Activated CD4-positive, alpha-beta memory T cell treated with anti-CD3 and anti-CD28 coated beads for 36 hours (primary cell): ENCODE results near the gene CEP44. TPM values are rescaled to one million over a fixed set of nuclear protein-coding genes. Genes with fewer than 3 reads are reported as not detected.
"Not testable (repeated sequence)": the region's sequence is repeated elsewhere in the genome, so short reads cannot be mapped to it uniquely, and the experiment has no call there.

Experiments used
- CTCF ChIA-PET: fragments of 350-600 bp; sonication (Branson Sonifier 250); formaldehyde crosslinking; loops from one replicate; lab custom pipeline; 2021; ENCODE audit warnings: antibody characterized with exemption, inconsistent platforms; lab: Charles Lee
- POLR2A ChIA-PET: fragments of 350-600 bp; sonication (Branson Sonifier 250); formaldehyde crosslinking; loops from one replicate; lab custom pipeline; 2021; ENCODE audit warnings: antibody characterized with exemption; lab: Charles Lee
- DNase-seq: peaks from one replicate; pipeline ENCODE4 v3.0.0-alpha.2; 2020
- H3K27ac Mint-ChIP-seq: one replicate; pipeline ENCODE4 v1.8.0; 2021; ENCODE audit warnings: mixed read lengths
- H3K27me3 Mint-ChIP-seq: one replicate; pipeline ENCODE4 v1.8.0; 2021; ENCODE audit warnings: mixed read lengths
- H3K36me3 Mint-ChIP-seq: one replicate; pipeline ENCODE4 v1.8.0; 2021; ENCODE audit warnings: mixed read lengths
- H3K4me1 Mint-ChIP-seq: one replicate; pipeline ENCODE4 v1.8.0; 2021; ENCODE audit warnings: low read depth, mixed read lengths
- H3K4me3 Mint-ChIP-seq: one replicate; pipeline ENCODE4 v1.8.0; 2021; ENCODE audit warnings: mild to moderate bottlenecking, mixed read lengths
- H3K9me3 Mint-ChIP-seq: one replicate; pipeline ENCODE4 v1.8.0; 2021; ENCODE audit warnings: mixed read lengths
- intact Hi-C: fragments of 100-400 bp; cut with micrococcal nuclease; formaldehyde crosslinking; loops from one replicate; pipeline ENCODE4 v1.15.1; 2023
- total RNA-seq, 2 experiments: library from RNA; stranded (reverse); gene quantifications; one replicate each; pipeline ENCODE4 v1.2.3, GENCODE V29; 2021

CEP44 gene
- total RNA-seq, 2 experiments from 2014 or later = 29.3 to 30.1 TPM

DNA sequence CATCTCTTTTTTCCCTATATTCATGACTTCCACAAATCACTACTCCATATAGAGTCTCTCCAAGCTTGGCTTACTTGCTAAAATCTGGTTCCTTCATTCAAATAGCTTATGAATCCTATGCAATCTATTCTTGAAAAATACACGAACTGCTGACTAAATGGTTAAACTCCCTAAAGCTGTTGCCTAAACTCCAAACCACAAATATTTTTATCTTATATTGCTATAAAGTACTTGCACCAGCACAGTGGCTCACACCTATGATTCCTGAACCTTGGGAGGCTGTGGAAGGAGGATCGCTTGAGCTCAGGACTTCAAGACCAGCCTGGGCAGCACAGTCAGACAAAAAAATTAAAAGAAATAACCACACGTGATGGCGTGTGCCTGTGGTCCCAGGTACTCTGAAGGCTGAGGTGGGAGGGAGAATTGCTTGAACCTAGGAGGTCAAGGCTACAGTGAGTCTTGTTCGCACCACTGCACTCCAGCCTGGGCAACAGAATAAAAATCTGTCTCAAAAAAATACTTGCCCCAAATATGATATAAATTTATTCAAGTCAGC, 2.5 kb upstream of the CEP44 start:
- intact Hi-C loops = no loop called here
- Mint-ChIP-seq H3K36me3 (peaks cover 8% of the 10 kb centered on the region), H3K27ac (no peak overlapping the region), H3K4me1 (peaks cover 56% of the 10 kb centered on the region), H3K27me3 (no peaks in the 10 kb centered on the region), H3K4me3 (no peak overlapping the region), H3K9me3 (peaks cover 5% of the 10 kb centered on the region)
- ChIA-PET CTCF (no interaction called here), POLR2A (no interaction called here)
- no peak for DNase-seq

DNA sequence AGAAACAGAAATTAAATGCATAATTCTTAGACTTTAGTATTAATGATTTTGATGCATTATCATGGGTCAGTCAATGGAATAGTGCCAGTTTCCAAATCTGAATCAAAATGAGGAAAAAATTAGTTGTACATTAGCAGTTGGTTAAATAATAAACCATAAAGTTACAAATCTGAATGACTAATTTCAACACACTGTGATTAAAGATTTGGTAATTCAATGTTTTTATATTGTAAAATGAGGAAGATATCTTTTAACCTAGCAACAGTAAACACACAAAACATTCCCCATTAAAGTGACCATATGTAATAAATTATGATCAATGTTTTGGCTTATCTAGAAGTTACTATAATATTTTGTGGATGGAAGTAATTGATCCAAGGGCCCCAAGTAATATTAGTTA, 1.8 kb upstream of the CEP44 start:
- Mint-ChIP-seq H3K9me3 (peaks cover 5% of the 10 kb centered on the region), H3K4me1 (peaks cover 60% of the 10 kb centered on the region), H3K4me3 (peak overlapping the region; percentile 16), H3K36me3 (peaks cover 8% of the 10 kb centered on the region), H3K27ac (peak overlapping the region; percentile 99), H3K27me3 (no peaks in the 10 kb centered on the region)
- ChIA-PET POLR2A (no interaction called here), CTCF (interaction anchor here (0.9 kb wide), 1 partner anchor 58 kb away, joined by 3 read pairs; no protein-coding TSS in a partner anchor)
- DNase-seq = no peak
- intact Hi-C loops = loop anchor here (2.0 kb wide), 1 partner anchor 67 kb away; no protein-coding TSS in a partner anchor

DNA sequence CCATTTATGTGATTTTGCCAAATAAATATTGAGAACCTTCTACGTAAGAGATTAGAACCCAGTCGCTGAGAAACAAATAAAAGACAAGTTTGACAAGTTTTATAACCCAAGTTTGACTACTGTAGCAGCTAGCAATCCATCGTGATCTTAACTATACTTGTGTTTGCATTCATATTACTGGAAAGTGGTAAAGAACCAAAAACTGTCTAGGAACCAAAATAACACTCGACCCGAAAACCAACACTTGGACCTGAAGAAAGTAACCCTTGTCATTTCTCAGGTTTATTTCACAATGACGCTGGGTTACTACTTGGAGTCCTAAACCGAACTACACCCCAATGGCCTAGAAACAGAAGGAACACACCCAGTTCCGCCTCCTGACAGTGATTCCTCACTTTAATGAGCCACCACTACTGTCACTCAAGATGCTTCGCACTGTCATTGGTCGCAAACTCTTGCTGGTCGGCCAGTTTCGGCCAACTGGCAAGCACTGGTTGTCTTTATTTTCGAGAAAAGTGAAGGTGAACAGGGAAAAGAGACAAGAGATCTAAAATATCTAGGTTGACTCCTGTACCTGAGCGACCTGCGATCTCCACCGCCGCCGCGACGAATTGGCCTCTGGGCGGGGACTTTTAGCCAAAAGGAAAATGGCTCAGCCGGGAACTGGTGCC, 740 bp upstream of the CEP44 start:
- CTCF ChIA-PET = interaction anchor here (0.9 kb wide), 1 partner anchor 59 kb away, joined by 3 read pairs; no protein-coding TSS in a partner anchor
- Mint-ChIP-seq H3K9me3 (peaks cover 5% of the 10 kb centered on the region), H3K27ac (peak overlapping the region; percentile 99), H3K27me3 (no peaks in the 10 kb centered on the region), H3K4me1 (peaks cover 62% of the 10 kb centered on the region), H3K4me3 (peak overlapping the region; percentile 97), H3K36me3 (peaks cover 8% of the 10 kb centered on the region)
- peak; percentile 86 for DNase-seq
- intact Hi-C loops = loop anchor here (1.0 to 2.0 kb wide), 4 partner anchors 68 to 949 kb away; partner anchors contain the start of genes HMGB2 and SAP30
- POLR2A ChIA-PET = no interaction called here

- ChIA-PET POLR2A (no interaction called here), CTCF (interaction anchor here (0.6 to 1.0 kb wide), 2 partner anchors 21 to 25 kb away, joined by 3 read pairs; no protein-coding TSS in a partner anchor)
- H3K36me3 Mint-ChIP-seq = peaks cover 3% of the 10 kb centered on the region
- peaks cover 1% of the 10 kb centered on the region for H3K9me3 Mint-ChIP-seq
- peaks cover 52% of the 10 kb centered on the region for H3K4me1 Mint-ChIP-seq
- peak overlapping the region; percentile 97 for H3K4me3 Mint-ChIP-seq
- intact Hi-C loops = loop anchor here (2.0 kb wide), 1 partner anchor 1116 kb away; the partner anchor contains the start of gene GALNT7
- DNase-seq = no peak
- H3K27me3 Mint-ChIP-seq = no peaks in the 10 kb centered on the region
- H3K27ac Mint-ChIP-seq = peak overlapping the region; percentile 99
These were observed 776 bp downstream of the CEP44 start for GRCh38 chr4:174284487-174284886.

GRCh38 chr4:174286870-174287269, 3.2 kb downstream of the CEP44 start:
- peaks cover 36% of the 10 kb centered on the region for H3K4me1 Mint-ChIP-seq
- peaks cover 9% of the 10 kb centered on the region for H3K9me3 Mint-ChIP-seq
- no peaks in the 10 kb centered on the region for H3K27me3 Mint-ChIP-seq
- no peak overlapping the region for H3K4me3 Mint-ChIP-seq
- ChIA-PET CTCF (no interaction called here), POLR2A (no interaction called here)
- H3K27ac Mint-ChIP-seq = no peak overlapping the region
- peaks cover 8% of the 10 kb centered on the region for H3K36me3 Mint-ChIP-seq
- intact Hi-C loops = no loop called here
- no peak for DNase-seq

GRCh38 chr4:174292473-174292872, 8.8 kb downstream of the CEP44 start:
- ChIA-PET POLR2A (no interaction called here), CTCF (no interaction called here)
- Mint-ChIP-seq H3K9me3 (peaks cover 24% of the 10 kb centered on the region), H3K4me3 (no peak overlapping the region), H3K27me3 (no peaks in the 10 kb centered on the region), H3K27ac (no peak overlapping the region), H3K4me1 (peaks cover 4% of the 10 kb centered on the region), H3K36me3 (peaks cover 28% of the 10 kb centered on the region)
- intact Hi-C loops = no loop called here
- DNase-seq = no peak

GRCh38 chr4:174294641-174295040, 10.9 kb downstream of the CEP44 start:
- H3K4me1 Mint-ChIP-seq, H3K27me3 Mint-ChIP-seq, H3K27ac Mint-ChIP-seq, CTCF ChIA-PET, intact Hi-C loops, POLR2A ChIA-PET, DNase-seq, H3K4me3 Mint-ChIP-seq: not testable (repeated sequence)
- peaks cover 33% of the 10 kb centered on the region for H3K36me3 Mint-ChIP-seq
- H3K9me3 Mint-ChIP-seq = peaks cover 24% of the 10 kb centered on the region

GRCh38 chr4:174295142-174295541, 11.4 kb downstream of the CEP44 start:
- H3K27me3 Mint-ChIP-seq, H3K4me3 Mint-ChIP-seq, POLR2A ChIA-PET, CTCF ChIA-PET, H3K27ac Mint-ChIP-seq, H3K4me1 Mint-ChIP-seq, DNase-seq, intact Hi-C loops: not testable (repeated sequence)
- peaks cover 24% of the 10 kb centered on the region for H3K9me3 Mint-ChIP-seq
- H3K36me3 Mint-ChIP-seq = peaks cover 38% of the 10 kb centered on the region

DNA sequence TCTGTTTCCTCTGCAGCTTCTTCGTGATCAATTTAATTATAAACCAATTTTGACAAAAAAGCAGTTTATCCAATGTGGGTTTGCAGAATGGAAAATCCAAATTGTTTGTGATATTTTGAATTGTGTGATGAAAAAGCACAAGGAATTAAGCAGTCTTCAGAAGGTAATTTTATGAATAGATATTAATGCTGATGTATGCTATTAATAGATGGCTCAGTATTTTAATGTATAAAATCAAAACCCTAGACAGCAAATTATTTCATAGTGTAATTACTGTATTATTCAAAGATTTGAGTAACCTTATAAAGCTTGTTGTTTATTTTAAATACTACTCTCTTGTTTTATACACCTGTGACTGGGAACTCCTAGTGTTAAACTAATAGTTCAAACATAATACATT, 20.0 kb downstream of the CEP44 start:
- peaks cover 44% of the 10 kb centered on the region for H3K36me3 Mint-ChIP-seq
- POLR2A ChIA-PET = no interaction called here

GRCh38 chr4:174304664-174305063, 21.0 kb downstream of the CEP44 start:
- Mint-ChIP-seq H3K9me3 (no peaks in the 10 kb centered on the region), H3K27ac (no peak overlapping the region), H3K36me3 (peaks cover 44% of the 10 kb centered on the region), H3K27me3 (no peaks in the 10 kb centered on the region), H3K4me3 (no peak overlapping the region), H3K4me1 (no peaks in the 10 kb centered on the region)
- intact Hi-C loops = no loop called here
- ChIA-PET CTCF (no interaction called here), POLR2A (no interaction called here)
- no peak for DNase-seq

More for the DNA sequence above, 20.0 kb downstream of the CEP44 start:
- no peak for DNase-seq
- Mint-ChIP-seq H3K27ac (no peak overlapping the region), H3K27me3 (no peaks in the 10 kb centered on the region), H3K9me3 (no peaks in the 10 kb centered on the region), H3K4me1 (no peaks in the 10 kb centered on the region), H3K4me3 (no peak overlapping the region)
- CTCF ChIA-PET = interaction anchor here (0.8 kb wide), 1 partner anchor 81 kb away, joined by 3 read pairs; no protein-coding TSS in a partner anchor
- intact Hi-C loops = no loop called here

- no peaks in the 10 kb centered on the region for H3K9me3 Mint-ChIP-seq
- DNase-seq = no peak
- no peaks in the 10 kb centered on the region for H3K4me1 Mint-ChIP-seq
- intact Hi-C loops = no loop called here
- POLR2A ChIA-PET = no interaction called here
- peaks cover 34% of the 10 kb centered on the region for H3K36me3 Mint-ChIP-seq
- CTCF ChIA-PET = no interaction called here
- no peak overlapping the region for H3K27ac Mint-ChIP-seq
- H3K27me3 Mint-ChIP-seq = no peaks in the 10 kb centered on the region
- no peak overlapping the region for H3K4me3 Mint-ChIP-seq
These were observed 22.2 kb downstream of the CEP44 start for GRCh38 chr4:174305961-174306360.

DNA sequence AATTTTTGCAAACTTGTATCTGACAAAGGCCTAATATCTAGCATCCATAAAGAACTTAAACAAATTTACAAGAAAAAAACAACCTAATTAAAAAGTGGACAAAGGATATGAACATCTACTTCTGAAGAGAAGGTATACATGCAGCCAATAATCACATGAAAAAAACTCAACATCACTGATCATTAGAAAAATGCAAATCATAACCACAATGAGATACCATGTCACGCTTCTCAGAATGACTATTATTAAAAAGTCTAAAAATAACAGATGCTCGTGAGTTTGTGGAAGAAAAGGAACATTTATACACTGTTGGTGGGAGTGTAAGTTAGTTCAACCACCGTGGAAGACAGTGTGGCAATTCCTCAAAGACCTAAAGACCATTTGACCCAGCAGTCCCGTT, 24.0 kb downstream of the CEP44 start:
- DNase-seq = no peak
- Mint-ChIP-seq H3K27ac (no peak overlapping the region), H3K4me3 (no peak overlapping the region), H3K36me3 (peaks cover 37% of the 10 kb centered on the region), H3K4me1 (no peaks in the 10 kb centered on the region), H3K27me3 (no peaks in the 10 kb centered on the region), H3K9me3 (no peaks in the 10 kb centered on the region)
- intact Hi-C loops = no loop called here
- CTCF ChIA-PET = no interaction called here
- POLR2A ChIA-PET = no interaction called here
